Measurements from ENCODE around the gene GALK1.

Gene GALK1

GRCh38 chr17:75756451-75757085 lies 8.4 kb downstream of the GALK1 start:
- Histone ChIP-seq H3K27ac (peak overlapping the region in 8 of 11 experiments; percentile 23 to 72 (median 49); a peak in 13 of 22 replicates), H3K4me2 (peak overlapping the region; percentile 54 to 97 (median 91); a peak in 19 of 22 replicates), H3K36me3 (peaks cover 8 to 24% (median 12%) of the 10 kb centered on the region in 11 experiments; a peak in 16 of 22 replicates), H3K27me3 (no peaks in the 10 kb centered on the region), H3K4me3 (no peak overlapping the region), H3K9me3 (replicated peaks in 1 of 11) (no peaks in the 10 kb centered on the region), H4K20me1 (no peaks in the 10 kb centered on the region), H3K4me1 (peaks cover 34 to 42% (median 39%) of the 10 kb centered on the region in 10 experiments), H3K9ac (peak overlapping the region in 9 of 11 experiments; percentile 28 to 53 (median 40); a peak in 13 of 22 replicates)
- no peak for TF ChIP-seq Cebpa-rat (IDR thresholded peaks at IDR 0.05)

DNA sequence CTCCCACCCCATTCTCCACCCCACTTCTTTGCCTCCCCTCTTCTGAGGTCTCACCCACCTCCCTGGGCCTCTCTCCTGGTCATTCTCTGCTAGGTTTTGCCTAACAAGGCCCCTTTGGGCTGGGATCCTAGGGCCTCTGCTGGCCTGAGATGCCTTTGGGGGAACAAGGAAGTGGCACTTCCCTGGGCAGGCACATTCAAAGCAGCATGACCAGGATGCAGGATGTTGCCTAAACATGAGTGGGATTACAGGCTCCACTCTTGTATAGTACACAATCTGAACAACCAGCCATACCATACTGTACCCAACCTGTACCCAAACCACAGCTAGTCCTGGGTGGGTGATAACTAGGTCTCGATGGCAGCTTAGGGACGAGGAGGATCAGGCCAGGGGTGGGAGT lies 9.0 kb downstream of the GALK1 start:
- H3K27me3 ChIP-seq = no peaks in the 10 kb centered on the region
- peak overlapping the region in 9 of 11 experiments; percentile 19 to 72 (median 46); a peak in 15 of 22 replicates for H3K27ac ChIP-seq
- H3K4me1 ChIP-seq = peaks cover 34 to 42% (median 39%) of the 10 kb centered on the region in 10 experiments
- no peak overlapping the region for H3K4me3 ChIP-seq
- peak overlapping the region; percentile 19 to 53 (median 40); a peak in 18 of 22 replicates for H3K9ac ChIP-seq
- no peaks in the 10 kb centered on the region for H4K20me1 ChIP-seq
- no peak for TF ChIP-seq Cebpa-rat (IDR thresholded peaks at IDR 0.05)
- H3K4me2 ChIP-seq = peak overlapping the region; percentile 54 to 97 (median 91)
- no peaks in the 10 kb centered on the region for H3K9me3 ChIP-seq (replicated peaks in 1 of 11)
- peaks cover 8 to 24% (median 12%) of the 10 kb centered on the region in 11 experiments; a peak in 16 of 22 replicates for H3K36me3 ChIP-seq

GRCh38 chr17:75755205-75755901 lies 9.6 kb downstream of the GALK1 start:
- no peak for TF ChIP-seq Cebpa-rat (IDR thresholded peaks at IDR 0.05)
- Histone ChIP-seq H3K4me3 (no peak overlapping the region), H3K9me3 (replicated peaks in 1 of 11) (no peaks in the 10 kb centered on the region), H3K36me3 (peaks cover 8 to 24% (median 12%) of the 10 kb centered on the region in 11 experiments; a peak in 16 of 22 replicates), H3K27ac (peak overlapping the region in 8 of 11 experiments; percentile 19 to 72 (median 49); a peak in 14 of 22 replicates), H3K4me2 (peak overlapping the region; percentile 73 to 97 (median 91)), H4K20me1 (no peaks in the 10 kb centered on the region), H3K27me3 (no peaks in the 10 kb centered on the region), H3K4me1 (peaks cover 34 to 42% (median 39%) of the 10 kb centered on the region in 10 experiments), H3K9ac (peak overlapping the region in 10 of 11 experiments; percentile 33 to 81 (median 48); a peak in 18 of 22 replicates)

DNA sequence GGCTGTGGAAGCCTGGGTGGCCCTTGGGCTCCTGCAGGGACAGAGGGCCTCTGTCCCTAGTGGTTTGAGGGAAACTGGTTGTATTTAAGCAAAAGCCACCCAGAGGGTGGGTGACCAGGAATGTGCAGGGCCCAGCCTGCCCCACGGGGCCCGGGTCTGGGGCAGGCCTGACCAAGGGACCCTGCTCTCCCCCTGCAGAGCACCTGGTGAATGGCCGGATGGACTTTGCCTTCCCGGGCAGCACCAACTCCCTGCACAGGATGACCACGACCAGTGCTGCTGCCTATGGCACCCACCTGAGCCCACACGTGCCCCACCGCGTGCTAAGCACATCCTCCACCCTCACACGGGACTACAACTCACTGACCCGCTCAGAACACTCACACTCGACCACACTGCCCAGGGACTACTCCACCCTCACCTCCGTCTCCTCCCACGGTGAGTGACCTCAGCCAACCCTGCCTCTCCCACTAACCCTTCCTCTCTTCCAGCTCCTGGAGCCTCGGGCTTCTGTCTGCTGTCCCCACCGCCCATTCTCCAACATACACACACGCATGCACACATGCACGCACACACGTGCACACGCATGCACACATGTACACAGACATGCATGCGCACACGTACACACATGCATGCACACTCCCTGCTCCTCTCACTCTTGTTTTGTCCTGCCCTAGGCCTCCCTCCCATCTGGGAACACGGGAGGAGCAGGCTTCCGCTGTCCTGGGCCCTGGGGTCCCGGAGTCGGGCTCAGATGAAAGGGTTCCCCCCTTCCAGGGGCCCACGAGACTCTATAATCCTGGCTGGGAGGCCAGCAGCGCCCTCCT lies 10.4 kb downstream of the GALK1 start:
- no peaks in the 10 kb centered on the region for H4K20me1 ChIP-seq
- H3K4me3 ChIP-seq = peak overlapping the region in 3 of 10 experiments; percentile 60 to 70 (median 61); a peak in 7 of 20 replicates
- H3K9ac ChIP-seq = peak overlapping the region; percentile 70 to 85 (median 82)
- H3K4me1 ChIP-seq = peaks cover 40 to 50% (median 45%) of the 10 kb centered on the region in 10 experiments
- H3K36me3 ChIP-seq = peaks cover 8 to 23% (median 11%) of the 10 kb centered on the region in 11 experiments; a peak in 16 of 22 replicates
- H3K4me2 ChIP-seq = peak overlapping the region; percentile 73 to 97 (median 91)
- peak overlapping the region; percentile 50 to 88 (median 80); a peak in 20 of 22 replicates for H3K27ac ChIP-seq
- no peaks in the 10 kb centered on the region for H3K27me3 ChIP-seq
- TF ChIP-seq Cebpa-rat (IDR thresholded peaks at IDR 0.05) = no peak
- no peaks in the 10 kb centered on the region for H3K9me3 ChIP-seq (replicated peaks in 1 of 11)

DNA sequence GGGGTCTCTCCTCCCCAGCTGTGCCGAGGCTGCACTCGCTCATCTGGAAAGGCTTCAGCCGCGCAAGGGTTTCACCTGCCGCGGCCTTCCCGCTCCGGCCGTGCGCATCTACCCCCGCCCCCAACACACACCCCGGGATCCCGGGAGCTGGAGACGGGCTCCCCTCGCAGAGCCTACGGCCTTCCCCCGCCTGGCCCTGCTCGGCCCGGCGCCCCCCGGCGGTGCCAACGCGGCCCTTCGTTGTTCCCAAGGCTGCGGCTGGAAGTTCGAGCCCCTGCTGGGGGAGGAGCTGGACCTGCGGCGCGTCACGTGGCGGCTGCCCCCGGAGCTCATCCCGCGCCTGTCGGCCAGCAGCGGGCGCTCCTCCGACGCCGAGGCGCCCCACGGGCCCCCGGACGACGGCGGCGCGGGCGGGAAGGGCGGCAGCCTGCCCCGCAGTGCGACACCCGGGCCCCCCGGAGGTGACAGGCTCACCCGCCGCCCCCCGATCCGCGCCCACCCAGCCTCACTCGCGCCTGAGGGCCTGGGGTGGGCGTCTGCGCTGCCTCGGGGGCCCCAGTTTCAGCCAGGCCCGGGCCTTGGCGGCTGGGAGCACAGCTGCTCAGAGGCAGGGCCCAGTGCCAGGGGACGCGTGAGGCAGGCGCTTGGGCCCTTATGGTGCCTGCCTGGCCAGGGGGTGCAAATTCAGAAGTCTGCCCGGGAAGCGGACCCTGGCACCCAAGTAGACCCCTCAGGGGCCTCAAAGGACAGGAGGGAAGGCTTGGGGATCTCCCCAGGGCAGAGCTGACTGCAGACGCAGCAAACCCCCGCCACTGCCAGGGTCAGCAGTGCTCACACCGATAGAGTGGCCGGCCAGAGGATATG lies 11.2 kb downstream of the GALK1 start:
- peak overlapping the region; percentile 50 to 88 (median 80); a peak in 21 of 22 replicates for H3K27ac ChIP-seq
- no peaks in the 10 kb centered on the region for H3K9me3 ChIP-seq (replicated peaks in 1 of 11)
- H3K36me3 ChIP-seq = peaks cover 8 to 19% (median 11%) of the 10 kb centered on the region in 11 experiments; a peak in 16 of 22 replicates
- peak overlapping the region; percentile 53 to 70 (median 58) for H3K4me3 ChIP-seq
- H3K4me1 ChIP-seq = peaks cover 43 to 55% (median 51%) of the 10 kb centered on the region in 10 experiments
- TF ChIP-seq Cebpa-rat (IDR thresholded peaks at IDR 0.05) = no peak
- peak overlapping the region; percentile 70 to 85 (median 82) for H3K9ac ChIP-seq
- H3K27me3 ChIP-seq = no peaks in the 10 kb centered on the region
- H4K20me1 ChIP-seq = no peaks in the 10 kb centered on the region
- peak overlapping the region; percentile 73 to 97 (median 91) for H3K4me2 ChIP-seq

- Histone ChIP-seq H3K4me1 (peaks cover 43 to 55% (median 52%) of the 10 kb centered on the region in 10 experiments), H4K20me1 (no peaks in the 10 kb centered on the region), H3K36me3 (peaks cover 2 to 12% (median 6%) of the 10 kb centered on the region in 11 experiments; a peak in 15 of 22 replicates), H3K27me3 (no peaks in the 10 kb centered on the region), H3K9ac (peak overlapping the region; percentile 70 to 85 (median 82)), H3K4me2 (peak overlapping the region; percentile 73 to 97 (median 91)), H3K27ac (peak overlapping the region; percentile 50 to 88 (median 80); a peak in 21 of 22 replicates), H3K4me3 (peak overlapping the region; percentile 53 to 70 (median 58)), H3K9me3 (replicated peaks in 1 of 11) (no peaks in the 10 kb centered on the region)
- no peak for TF ChIP-seq Cebpa-rat (IDR thresholded peaks at IDR 0.05)
Measured at GRCh38 chr17:75752802-75753513, 12.0 kb downstream of the GALK1 start.

DNA sequence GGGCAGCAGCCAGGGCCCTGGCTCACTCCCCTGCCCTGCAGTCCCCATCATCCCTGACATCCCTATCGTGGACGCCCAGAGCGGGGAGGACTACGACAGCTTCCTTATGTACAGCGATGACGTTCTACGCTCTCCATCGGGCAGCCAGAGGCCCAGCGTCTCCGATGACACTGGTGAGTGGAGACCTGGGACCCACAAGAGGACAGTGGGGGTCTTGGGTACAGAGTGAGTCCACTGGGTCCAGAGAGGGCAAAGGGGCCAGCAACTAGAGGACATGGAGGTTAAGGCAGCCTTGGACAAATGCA lies 12.6 kb downstream of the GALK1 start:
- Histone ChIP-seq H3K4me2 (0 out of 22 replicates have a peak overlapping the region, but pooled peaks of 1 of the 11 experiments have one; percentile 5), H3K9ac (no peak overlapping the region), H3K4me3 (no peak overlapping the region), H3K4me1 (peaks cover 47 to 59% (median 57%) of the 10 kb centered on the region in 10 experiments), H3K9me3 (replicated peaks in 1 of 11) (no peaks in the 10 kb centered on the region), H3K36me3 (peaks cover 0 to 6% (median under 1%) of the 10 kb centered on the region in 11 experiments; a peak in 7 of 22 replicates), H3K27me3 (no peaks in the 10 kb centered on the region), H4K20me1 (no peaks in the 10 kb centered on the region), H3K27ac (no peak overlapping the region)
- no peak for TF ChIP-seq Cebpa-rat (IDR thresholded peaks at IDR 0.05)
